HepG2 (cell line): ENCODE results near the gene CHIC2. TPM values are rescaled to one million over a fixed set of nuclear protein-coding genes. Genes with fewer than 3 reads are reported as not detected.
A peak's percentile ranks its signal among the peaks of the same experiment; 100 is the strongest.

Experiments used
- ATAC-seq: fragments of 200-7000 bp; cut with Tn5 transposase; 3 replicates; pipeline ENCODE4 v1.9.1; 2020; ENCODE audit warnings: mild to moderate bottlenecking, moderate library complexity
- BruUV-seq: library from RNA; stranded (reverse); fragments of 400-500 nt; replicated peaks from 2 replicates; lab custom pipeline; 2021; lab: Mats Ljungman, UMichigan
- CTCF ChIA-PET: fragments of 300-600 bp; formaldehyde crosslinking; extraction: SDS; loops from one replicate; lab custom pipeline; 2021; ENCODE audit warnings: low total read pairs, inconsistent platforms, low intra/inter-chr PET ratio; lab: Yijun Ruan, JAX
- POLR2A ChIA-PET: fragments of 350-600 bp; sonication (Branson Sonifier 250); formaldehyde crosslinking; loops from one replicate; lab custom pipeline; 2020; ENCODE audit warnings: antibody characterized with exemption, inconsistent platforms; lab: Yijun Ruan, JAX
- DNase-seq: peaks from one replicate; pipeline ENCODE4 v3.0.0-alpha.2; 2015; ENCODE audit warnings: low spot score
- FAIRE-seq: peaks from 3 replicates; lab custom pipeline; 2011; peaks lifted over from hg19 to GRCh38; lab: Jason Lieb, UNC
- H2AFZ ChIP-seq: one replicate; pipeline ENCODE4 v1.6.1; 2011; ENCODE audit warnings: low read length, inconsistent platforms
- H3K27ac ChIP-seq: fragments of 300-600 bp; 3 replicates; pipeline ENCODE4 v1.8.0; 2011; ENCODE audit warnings: mixed run types, mild to moderate bottlenecking, mixed read lengths, low read length, inconsistent platforms; ENCODE audit not compliant: insufficient read depth; ENCODE audit errors: extremely low read length
- H3K27me3 ChIP-seq, 2 experiments: fragments of 200-600 bp in 1 of 2; 2 replicates in 1 of 2; 3 replicates in 1 of 2; pipeline versions ENCODE4 v1.6.0 to v1.8.0; 2011; ENCODE audit warnings: low read length in 2 of 2, mild to moderate bottlenecking in 2 of 2, moderate library complexity in 2 of 2, inconsistent platforms in 1 of 2; ENCODE audit not compliant: insufficient read depth in 2 of 2, control insufficient read depth in 1 of 2
- H3K36me3 ChIP-seq, 2 experiments: fragments of 200-600 bp in 1 of 2; replicated peaks in 1 of 2; 2 replicates in 1 of 2; 3 replicates in 1 of 2; pipeline versions ENCODE4 v1.5.1 to v1.8.0; 2011; ENCODE audit warnings: low read length in 2 of 2, inconsistent platforms in 1 of 2; ENCODE audit not compliant: insufficient read depth in 2 of 2, control insufficient read depth in 1 of 2
- H3K4me1 ChIP-seq: 2 replicates; pipeline ENCODE4 v1.5.1; 2012; ENCODE audit warnings: low read length, inconsistent platforms; ENCODE audit not compliant: insufficient read depth
- H3K4me2 ChIP-seq: 2 replicates; pipeline ENCODE4 v1.6.0; 2011; ENCODE audit warnings: low read depth, low read length, inconsistent platforms
- H3K4me3 ChIP-seq, 3 experiments: fragments of 200-600 bp in 1 of 3; sonication (generic), shearing (Covaris generic) in 1 of 3; replicated peaks in 1 of 3; 2 replicates each; pipeline ENCODE4 v1.5.1; 2011 to 2016; ENCODE audit warnings: low read length in 3 of 3, inconsistent platforms in 2 of 3, low read depth in 2 of 3, mild to moderate bottlenecking in 2 of 3, control low read depth in 1 of 3, mixed read lengths in 1 of 3; ENCODE audit not compliant: insufficient read depth in 1 of 3
- H3K79me2 ChIP-seq: one replicate; pipeline ENCODE4 v1.6.1; 2011; ENCODE audit warnings: low read length, inconsistent platforms; ENCODE audit not compliant: insufficient read depth
- H3K9ac ChIP-seq: 2 replicates; pipeline ENCODE4 v1.6.0; 2011; ENCODE audit warnings: mild to moderate bottlenecking, low read depth, low read length, inconsistent platforms; ENCODE audit not compliant: insufficient read depth
- H3K9me3 ChIP-seq: 2 replicates; pipeline ENCODE4 v1.5.1; 2012; ENCODE audit warnings: mild to moderate bottlenecking, low read length
- H4K20me1 ChIP-seq: 2 replicates; pipeline ENCODE4 v1.6.0; 2011; ENCODE audit warnings: inconsistent platforms, mild to moderate bottlenecking, low read length, moderate library complexity; ENCODE audit not compliant: insufficient read depth
- ASH2L ChIP-seq: fragments of 300-600, 200-600 bp; sonication (generic); IDR thresholded peaks from 2 replicates; pipeline ENCODE4 v1.7.0; 2017; ENCODE audit warnings: low read depth, mild to moderate bottlenecking, moderate library complexity, mixed read lengths, low read length; ENCODE audit not compliant: insufficient read length
- MYC ChIP-seq: sonication (generic); formaldehyde crosslinking; IDR thresholded peaks from 2 replicates; pipeline ENCODE4 v1.9.0; 2021; ENCODE audit warnings: missing genetic modification reagents, borderline replicate concordance
- NFKBIZ ChIP-seq: IDR thresholded peaks from 2 replicates; pipeline ENCODE4 v1.6.1; 2018; ENCODE audit warnings: missing genetic modification reagents, missing compliant biosample characterization
- PHF8 ChIP-seq: sonication (generic); formaldehyde crosslinking; IDR thresholded peaks from 2 replicates; pipeline ENCODE4 v1.5.0; 2020; ENCODE audit warnings: missing genetic modification reagents
- ZNF558 ChIP-seq: sonication (generic); formaldehyde crosslinking; IDR thresholded peaks from 2 replicates; pipeline ENCODE4 v1.9.0; 2022; ENCODE audit warnings: mild to moderate bottlenecking, missing genetic modification reagents, borderline replicate concordance
- ZNF891 ChIP-seq: sonication (generic); formaldehyde crosslinking; IDR thresholded peaks from 2 replicates; pipeline ENCODE4 v1.5.0; 2020; ENCODE audit warnings: mild to moderate bottlenecking, missing genetic modification reagents
- WGBS: methylation state at CpG from one replicate; pipeline ENCODE4 v1.1.6; 2017; ENCODE audit warnings: low lambda C conversion rate; 5-methylcytosine and 5-hydroxymethylcytosine counted together
- in situ Hi-C: cut with HindIII; loops from 2 replicates; pipeline ENCODE4 v1.10.0; 2017; ENCODE audit warnings: low pct_unique_long_range_greater_than_20kb; ENCODE audit not compliant: extremely low pct_ligation_motif_present
- intact Hi-C: fragments of 100-400 bp; cut with micrococcal nuclease; formaldehyde crosslinking; loops from one replicate; pipeline ENCODE4 v1.10.0; 2022; ENCODE audit not compliant: unreplicated experiment
- polyA plus RNA-seq, 8 experiments: library from polyadenylated mRNA; depleted of rRNA in 3 of 8; stranded (reverse) in 7 of 8; unstranded in 1 of 8; fragments of >200 nt; fragmentation: Illumina TruSeq in 4 of 8; extraction: Trizol in 4 of 8; gene quantifications; 2 replicates each; pipeline versions ENCODE4 v1.2.1 to v1.2.3, GENCODE V29; 2011 to 2016; ENCODE audit warnings: low read depth in 4 of 8, missing spikeins in 1 of 8, mixed read lengths in 1 of 8; ENCODE audit not compliant: insufficient read depth in 1 of 8
- total RNA-seq, 5 experiments: library from RNA; depleted of rRNA; stranded (reverse); fragments of >200 nt; fragmentation: Illumina TruSeq; extraction: Trizol; gene quantifications; 2 replicates each; pipeline ENCODE4 v1.2.3, GENCODE V29; 2016; ENCODE audit warnings: low read depth in 1 of 5
- TF ChIP-seq, protein P1 (sequence below): IDR thresholded peaks from 2 replicates; pipeline ENCODE4 v1.6.1; 2016; ENCODE audit warnings: low read depth
- TF ChIP-seq, protein P2 (sequence below): sonication (generic); formaldehyde crosslinking; IDR thresholded peaks from 2 replicates; pipeline ENCODE4 v1.4.0; 2020; ENCODE audit warnings: mild to moderate bottlenecking, missing genetic modification reagents
- TF ChIP-seq, protein P3 (sequence below): sonication (generic); formaldehyde crosslinking; IDR thresholded peaks from 2 replicates; pipeline ENCODE4 v1.9.0; 2022; ENCODE audit warnings: missing genetic modification reagents, mild to moderate bottlenecking, borderline replicate concordance
- TF ChIP-seq, protein P4 (sequence below), 2 experiments: IDR thresholded peaks; 2 replicates each; pipeline ENCODE4 v1.6.1; 2011 to 2012; ENCODE audit warnings: low read length in 2 of 2, borderline replicate concordance in 1 of 2, low read depth in 1 of 2, mild to moderate bottlenecking in 1 of 2, moderate library complexity in 1 of 2

CHIC2 gene
- total and polyA plus RNA-seq, 2 of the 13 experiments (the other 11 are each of a cell fraction or from before 2014, with no cell fraction given) = 10.0 to 17.2 TPM

DNA sequence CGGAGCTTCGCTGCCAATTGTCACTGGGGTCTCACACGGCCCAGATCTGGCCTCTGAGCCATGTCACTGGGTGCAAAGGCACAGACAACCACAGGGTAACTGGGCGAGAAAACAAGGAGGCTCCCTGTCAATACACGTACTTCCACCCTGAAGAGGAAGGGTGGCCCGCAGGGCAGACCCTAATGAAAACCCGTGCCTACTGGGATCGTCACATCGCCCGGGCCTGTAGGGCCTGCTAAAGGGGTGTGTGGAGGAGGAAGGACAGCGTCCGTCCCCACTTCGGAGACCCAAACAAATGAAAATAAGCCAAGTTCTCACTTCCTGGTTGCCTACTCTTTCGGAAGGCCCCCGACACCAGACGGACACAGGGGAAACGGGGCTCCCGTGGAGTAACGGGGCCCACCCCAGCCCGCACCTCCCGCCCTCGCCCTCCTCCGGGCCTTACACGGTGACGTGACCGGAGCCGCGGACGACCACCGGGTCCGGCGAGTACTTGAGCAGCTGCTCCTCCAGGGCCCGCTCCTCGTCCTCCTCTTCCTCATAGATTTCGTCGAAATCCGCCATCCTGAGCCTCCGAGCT, 578 bp downstream of the CHIC2 start:
- in situ Hi-C loops = no loop called here
- intact Hi-C loops = loop anchor here (2.0 to 5.0 kb wide), 2 partner anchors 19 to 153 kb away; no protein-coding TSS in a partner anchor
- Histone ChIP-seq H3K79me2 (peaks cover 54% of the 10 kb centered on the region), H4K20me1 (peaks cover 33% of the 10 kb centered on the region; the same call in 1 of the 2 replicates), H3K27me3 (no peaks in the 10 kb centered on the region; a peak in 1 of 5 replicates), H3K4me2 (peak overlapping the region; percentile 76), H2AFZ (no peak overlapping the region), H3K9ac (peak overlapping the region; percentile 94), H3K4me1 (peaks cover 54% of the 10 kb centered on the region), H3K27ac (peak overlapping the region; percentile 85), H3K36me3 (no peaks in the 10 kb centered on the region), H3K9me3 (no peaks in the 10 kb centered on the region), H3K4me3 (peak overlapping the region; percentile 89 to 96 (median 95))
- under 1% methylated on average over 22 of the region's 38 CpGs for WGBS
- ChIA-PET POLR2A (interaction anchor here (1.2 to 2.5 kb wide), 4 partner anchors 10 to 27 kb away, joined by 4 to 18 read pairs (median 4); no protein-coding TSS in a partner anchor), CTCF (no interaction called here)
- DNase-seq (peak; percentile 24), ATAC-seq (peak; percentile 77), FAIRE-seq (no peak)
- BruUV-seq = no TSS peak
- TF ChIP-seq, protein P1, sequence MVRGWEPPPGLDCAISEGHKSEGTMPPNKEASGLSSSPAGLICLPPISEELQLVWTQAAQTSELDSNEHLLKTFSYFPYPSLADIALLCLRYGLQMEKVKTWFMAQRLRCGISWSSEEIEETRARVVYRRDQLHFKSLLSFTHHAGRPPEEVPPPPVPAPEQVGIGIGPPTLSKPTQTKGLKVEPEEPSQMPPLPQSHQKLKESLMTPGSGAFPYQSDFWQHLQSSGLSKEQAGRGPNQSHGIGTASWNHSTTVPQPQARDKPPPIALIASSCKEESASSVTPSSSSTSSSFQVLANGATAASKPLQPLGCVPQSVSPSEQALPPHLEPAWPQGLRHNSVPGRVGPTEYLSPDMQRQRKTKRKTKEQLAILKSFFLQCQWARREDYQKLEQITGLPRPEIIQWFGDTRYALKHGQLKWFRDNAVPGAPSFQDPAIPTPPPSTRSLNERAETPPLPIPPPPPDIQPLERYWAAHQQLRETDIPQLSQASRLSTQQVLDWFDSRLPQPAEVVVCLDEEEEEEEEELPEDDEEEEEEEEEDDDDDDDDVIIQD (CRISPR knock-in tag) = no peak
- TF ChIP-seq, protein P2, sequence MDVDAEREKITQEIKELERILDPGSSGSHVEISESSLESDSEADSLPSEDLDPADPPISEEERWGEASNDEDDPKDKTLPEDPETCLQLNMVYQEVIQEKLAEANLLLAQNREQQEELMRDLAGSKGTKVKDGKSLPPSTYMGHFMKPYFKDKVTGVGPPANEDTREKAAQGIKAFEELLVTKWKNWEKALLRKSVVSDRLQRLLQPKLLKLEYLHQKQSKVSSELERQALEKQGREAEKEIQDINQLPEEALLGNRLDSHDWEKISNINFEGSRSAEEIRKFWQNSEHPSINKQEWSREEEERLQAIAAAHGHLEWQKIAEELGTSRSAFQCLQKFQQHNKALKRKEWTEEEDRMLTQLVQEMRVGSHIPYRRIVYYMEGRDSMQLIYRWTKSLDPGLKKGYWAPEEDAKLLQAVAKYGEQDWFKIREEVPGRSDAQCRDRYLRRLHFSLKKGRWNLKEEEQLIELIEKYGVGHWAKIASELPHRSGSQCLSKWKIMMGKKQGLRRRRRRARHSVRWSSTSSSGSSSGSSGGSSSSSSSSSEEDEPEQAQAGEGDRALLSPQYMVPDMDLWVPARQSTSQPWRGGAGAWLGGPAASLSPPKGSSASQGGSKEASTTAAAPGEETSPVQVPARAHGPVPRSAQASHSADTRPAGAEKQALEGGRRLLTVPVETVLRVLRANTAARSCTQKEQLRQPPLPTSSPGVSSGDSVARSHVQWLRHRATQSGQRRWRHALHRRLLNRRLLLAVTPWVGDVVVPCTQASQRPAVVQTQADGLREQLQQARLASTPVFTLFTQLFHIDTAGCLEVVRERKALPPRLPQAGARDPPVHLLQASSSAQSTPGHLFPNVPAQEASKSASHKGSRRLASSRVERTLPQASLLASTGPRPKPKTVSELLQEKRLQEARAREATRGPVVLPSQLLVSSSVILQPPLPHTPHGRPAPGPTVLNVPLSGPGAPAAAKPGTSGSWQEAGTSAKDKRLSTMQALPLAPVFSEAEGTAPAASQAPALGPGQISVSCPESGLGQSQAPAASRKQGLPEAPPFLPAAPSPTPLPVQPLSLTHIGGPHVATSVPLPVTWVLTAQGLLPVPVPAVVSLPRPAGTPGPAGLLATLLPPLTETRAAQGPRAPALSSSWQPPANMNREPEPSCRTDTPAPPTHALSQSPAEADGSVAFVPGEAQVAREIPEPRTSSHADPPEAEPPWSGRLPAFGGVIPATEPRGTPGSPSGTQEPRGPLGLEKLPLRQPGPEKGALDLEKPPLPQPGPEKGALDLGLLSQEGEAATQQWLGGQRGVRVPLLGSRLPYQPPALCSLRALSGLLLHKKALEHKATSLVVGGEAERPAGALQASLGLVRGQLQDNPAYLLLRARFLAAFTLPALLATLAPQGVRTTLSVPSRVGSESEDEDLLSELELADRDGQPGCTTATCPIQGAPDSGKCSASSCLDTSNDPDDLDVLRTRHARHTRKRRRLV (CRISPR knock-in tag) = no peak
- TF ChIP-seq, protein P3, sequence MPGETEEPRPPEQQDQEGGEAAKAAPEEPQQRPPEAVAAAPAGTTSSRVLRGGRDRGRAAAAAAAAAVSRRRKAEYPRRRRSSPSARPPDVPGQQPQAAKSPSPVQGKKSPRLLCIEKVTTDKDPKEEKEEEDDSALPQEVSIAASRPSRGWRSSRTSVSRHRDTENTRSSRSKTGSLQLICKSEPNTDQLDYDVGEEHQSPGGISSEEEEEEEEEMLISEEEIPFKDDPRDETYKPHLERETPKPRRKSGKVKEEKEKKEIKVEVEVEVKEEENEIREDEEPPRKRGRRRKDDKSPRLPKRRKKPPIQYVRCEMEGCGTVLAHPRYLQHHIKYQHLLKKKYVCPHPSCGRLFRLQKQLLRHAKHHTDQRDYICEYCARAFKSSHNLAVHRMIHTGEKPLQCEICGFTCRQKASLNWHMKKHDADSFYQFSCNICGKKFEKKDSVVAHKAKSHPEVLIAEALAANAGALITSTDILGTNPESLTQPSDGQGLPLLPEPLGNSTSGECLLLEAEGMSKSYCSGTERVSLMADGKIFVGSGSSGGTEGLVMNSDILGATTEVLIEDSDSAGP = peak; percentile 32; the same call in 1 of the 2 replicates
- TF ChIP-seq NFKBIZ (CRISPR knock-in tag) (no peak), ZNF558 (CRISPR knock-in tag) (peak; percentile 60; the same call in 1 of the 2 replicates), PHF8 (CRISPR knock-in tag) (no peak), ASH2L (no peak), ZNF891 (CRISPR knock-in tag) (0 out of 2 replicates have a peak, but pooled peaks have one; percentile 41), MYC (CRISPR knock-in tag) (0 out of 2 replicates have a peak, but pooled peaks have one; percentile 10)
- TF ChIP-seq, protein P4, sequence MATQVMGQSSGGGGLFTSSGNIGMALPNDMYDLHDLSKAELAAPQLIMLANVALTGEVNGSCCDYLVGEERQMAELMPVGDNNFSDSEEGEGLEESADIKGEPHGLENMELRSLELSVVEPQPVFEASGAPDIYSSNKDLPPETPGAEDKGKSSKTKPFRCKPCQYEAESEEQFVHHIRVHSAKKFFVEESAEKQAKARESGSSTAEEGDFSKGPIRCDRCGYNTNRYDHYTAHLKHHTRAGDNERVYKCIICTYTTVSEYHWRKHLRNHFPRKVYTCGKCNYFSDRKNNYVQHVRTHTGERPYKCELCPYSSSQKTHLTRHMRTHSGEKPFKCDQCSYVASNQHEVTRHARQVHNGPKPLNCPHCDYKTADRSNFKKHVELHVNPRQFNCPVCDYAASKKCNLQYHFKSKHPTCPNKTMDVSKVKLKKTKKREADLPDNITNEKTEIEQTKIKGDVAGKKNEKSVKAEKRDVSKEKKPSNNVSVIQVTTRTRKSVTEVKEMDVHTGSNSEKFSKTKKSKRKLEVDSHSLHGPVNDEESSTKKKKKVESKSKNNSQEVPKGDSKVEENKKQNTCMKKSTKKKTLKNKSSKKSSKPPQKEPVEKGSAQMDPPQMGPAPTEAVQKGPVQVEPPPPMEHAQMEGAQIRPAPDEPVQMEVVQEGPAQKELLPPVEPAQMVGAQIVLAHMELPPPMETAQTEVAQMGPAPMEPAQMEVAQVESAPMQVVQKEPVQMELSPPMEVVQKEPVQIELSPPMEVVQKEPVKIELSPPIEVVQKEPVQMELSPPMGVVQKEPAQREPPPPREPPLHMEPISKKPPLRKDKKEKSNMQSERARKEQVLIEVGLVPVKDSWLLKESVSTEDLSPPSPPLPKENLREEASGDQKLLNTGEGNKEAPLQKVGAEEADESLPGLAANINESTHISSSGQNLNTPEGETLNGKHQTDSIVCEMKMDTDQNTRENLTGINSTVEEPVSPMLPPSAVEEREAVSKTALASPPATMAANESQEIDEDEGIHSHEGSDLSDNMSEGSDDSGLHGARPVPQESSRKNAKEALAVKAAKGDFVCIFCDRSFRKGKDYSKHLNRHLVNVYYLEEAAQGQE (IDR thresholded peaks at IDR 0.05; ENCODE audit: borderline replicate concordance in 1 of 2, low read depth in 1 of 2, low read length in 2 of 2) = no peak
